Upper lobe of left lung (tissue), 6 donors: ENCODE measurements around the gene SRP54. TPM values are rescaled to one million over a fixed set of nuclear protein-coding genes. Genes with fewer than 3 reads are reported as not detected.

Experiments used
- ATAC-seq, 2 donors: fragments of 200-7000 bp; cut with Tn5 transposase; one replicate each; pipeline ENCODE4 v1.9.1; 2022; ENCODE audit warnings: mild to moderate bottlenecking in 2 of 2, moderate library complexity in 2 of 2; ENCODE audit not compliant: low FRiP score in 2 of 2
- DNase-seq, 2 donors: peaks; one replicate each; pipeline ENCODE4 v3.0.0-alpha.2; 2019 to 2020
- H3K27ac ChIP-seq, 4 donors: fragments of 200-600 bp; sonication (generic); one replicate each; pipeline ENCODE4 v1.5.1; 2016 to 2019
- H3K27me3 ChIP-seq, 4 donors: fragments of 200-600 bp; sonication (generic); one replicate each; pipeline ENCODE4 v1.5.1; 2017 to 2019
- H3K36me3 ChIP-seq, 4 donors: fragments of 200-600 bp; sonication (generic); one replicate each; pipeline ENCODE4 v1.5.1; 2016 to 2019
- H3K4me1 ChIP-seq, 4 donors: fragments of 200-600 bp; sonication (generic); one replicate each; pipeline ENCODE4 v1.5.1; 2018 to 2019
- H3K4me3 ChIP-seq, 4 donors: fragments of 200-600 bp; sonication (generic); one replicate each; pipeline ENCODE4 v1.5.1; 2017 to 2019; ENCODE audit warnings: mild to moderate bottlenecking in 2 of 4, moderate library complexity in 1 of 4
- H3K9me3 ChIP-seq, 4 donors: fragments of 200-600 bp; sonication (generic); one replicate each; pipeline ENCODE4 v1.5.1; 2018 to 2019
- CTCF ChIP-seq, 6 experiments: fragments of 450-650 bp in 4 of 6; fragments of 200-600 bp in 2 of 6; sonication (generic) in 2 of 6; IDR thresholded peaks; one replicate each; pipeline ENCODE4 v1.5.1; 2016 to 2019; ENCODE audit warnings: antibody characterized with exemption in 6 of 6
- EP300 ChIP-seq, 4 donors: sonication (generic); formaldehyde crosslinking; IDR thresholded peaks; one replicate each; pipeline ENCODE4 v1.5.1; 2017; ENCODE audit warnings: antibody characterized with exemption in 4 of 4, control low read depth in 2 of 4
- POLR2A ChIP-seq, 4 donors: fragments of 450-650 bp; IDR thresholded peaks; one replicate each; pipeline ENCODE4 v1.5.1; 2016 to 2017; ENCODE audit warnings: antibody characterized with exemption in 4 of 4, mild to moderate bottlenecking in 2 of 4
- POLR2AphosphoS5 ChIP-seq, 2 donors: sonication (generic); formaldehyde crosslinking; IDR thresholded peaks; one replicate each; pipeline ENCODE4 v1.5.1; 2017; ENCODE audit warnings: antibody characterized with exemption in 2 of 2
- WGBS, 2 donors: methylation state at CpG; one replicate each; pipeline ENCODE4 v1.1.5; 2017 to 2018; 5-methylcytosine and 5-hydroxymethylcytosine counted together
- total RNA-seq, 6 donors: library from RNA; depleted of rRNA in 4 of 6; stranded (reverse); fragments of >200 nt in 4 of 6; gene quantifications; one replicate each; pipeline versions ENCODE4 v1.1.0 to v1.2.1, GENCODE V29; 2016 to 2021
- donor health status: DM: no; HTN: no; CAD: no; lungs with moderate emphysema.
- donor health status: DM: no; HTN: yes; CAD: no; lungs with severe emphysema.

The SRP54 gene
- total RNA-seq, 6 donors from 2014 or later: 19.0 to 99.1 (median 45.9) TPM

GRCh38 chr14:35042632-35043031 is 59.8 kb downstream of the SRP54 start:
- Histone ChIP-seq H3K4me1 (peaks cover 10 to 12% (median 11%) of the 10 kb centered on the region in 4 donors), H3K27me3 (no peaks in the 10 kb centered on the region), H3K36me3 (no peaks in the 10 kb centered on the region), H3K9me3 (no peaks in the 10 kb centered on the region), H3K27ac (no peak overlapping the region), H3K4me3 (no peak overlapping the region)
- WGBS, 2 donors: 90 to 97% methylated on average over 3 of the region's 3 CpGs
- DNase-seq (no peak), ATAC-seq (no peak)
- TF ChIP-seq CTCF (IDR thresholded peaks at IDR 0.05) (no peak), POLR2AphosphoS5 (IDR thresholded peaks at IDR 0.05) (no peak), POLR2A (IDR thresholded peaks at IDR 0.05) (no peak), EP300 (IDR thresholded peaks at IDR 0.05) (no peak)

- H3K27ac ChIP-seq: no peak overlapping the region
- H3K9me3 ChIP-seq: no peaks in the 10 kb centered on the region
- H3K4me1 ChIP-seq: peaks cover 13 to 16% (median 14%) of the 10 kb centered on the region in 4 donors
- H3K27me3 ChIP-seq: no peaks in the 10 kb centered on the region
- TF ChIP-seq CTCF (IDR thresholded peaks at IDR 0.05) (no peak), EP300 (IDR thresholded peaks at IDR 0.05) (no peak), POLR2AphosphoS5 (IDR thresholded peaks at IDR 0.05) (no peak), POLR2A (IDR thresholded peaks at IDR 0.05) (no peak)
- H3K36me3 ChIP-seq: no peaks in the 10 kb centered on the region
- 93 to 94% methylated on average over 2 of the region's 2 CpGs for whole genome bisulfite sequencing, 2 donors
- H3K4me3 ChIP-seq: no peak overlapping the region
- ATAC-seq (no peak), DNase-seq (no peak)
These were observed 60.3 kb downstream of the SRP54 start for GRCh38 chr14:35043046-35043445.

- peaks cover 0 to 11% (median 1%) of the 10 kb centered on the region in 4 donors for H3K36me3 ChIP-seq
- H3K4me3 ChIP-seq: peak overlapping the region; percentile 15 to 75 (median 70)
- 22 to 29% methylated on average over 8 of the region's 8 CpGs for WGBS, 2 donors
- H3K27me3 ChIP-seq: no peaks in the 10 kb centered on the region
- H3K9me3 ChIP-seq: no peaks in the 10 kb centered on the region
- H3K27ac ChIP-seq: peak overlapping the region; percentile 95 to 99 (median 98)
- DNase-seq: no peak
- peaks cover 15 to 34% (median 25%) of the 10 kb centered on the region in 4 donors for H3K4me1 ChIP-seq
- TF ChIP-seq POLR2AphosphoS5 (IDR thresholded peaks at IDR 0.05) (no peak), EP300 (IDR thresholded peaks at IDR 0.05) (no peak), CTCF (IDR thresholded peaks at IDR 0.05) (no peak), POLR2A (IDR thresholded peaks at IDR 0.05) (no peak)
- no peak for ATAC-seq
These were observed 62.4 kb downstream of the SRP54 start for GRCh38 chr14:35044939-35045797.

- H3K9me3 ChIP-seq: no peaks in the 10 kb centered on the region
- peak overlapping the region; percentile 15 to 75 (median 70) for H3K4me3 ChIP-seq
- H3K4me1 ChIP-seq: peaks cover 19 to 40% (median 31%) of the 10 kb centered on the region in 4 donors
- DNase-seq (no peak), ATAC-seq (no peak)
- 0 to 1% methylated on average over 6 of the region's 6 CpGs for WGBS, 2 donors
- H3K27me3 ChIP-seq: no peaks in the 10 kb centered on the region
- TF ChIP-seq CTCF (IDR thresholded peaks at IDR 0.05) (no peak), POLR2A (IDR thresholded peaks at IDR 0.05) (no peak), EP300 (IDR thresholded peaks at IDR 0.05) (no peak), POLR2AphosphoS5 (IDR thresholded peaks at IDR 0.05) (no peak)
- H3K36me3 ChIP-seq: peaks cover 0 to 14% (median 3%) of the 10 kb centered on the region in 4 donors
- H3K27ac ChIP-seq: peak overlapping the region; percentile 95 to 99 (median 98)
These were observed 62.9 kb downstream of the SRP54 start for GRCh38 chr14:35045798-35046047.
